Mesendoderm (in vitro differentiated cells): ENCODE results near the gene FBXO2.

ENCODE experiments used
- DNase-seq: peaks from one replicate; pipeline ENCODE4 v3.0.0; 2013
- H2AK5ac ChIP-seq: 2 replicates; pipeline ENCODE4 v1.6.1; 2013; ENCODE audit warnings: low read length, inconsistent platforms
- H2BK120ac ChIP-seq: 2 replicates; pipeline ENCODE4 v1.6.1; 2013; ENCODE audit warnings: low read depth, mild to moderate bottlenecking, low read length, moderate library complexity, mixed read lengths
- H2BK15ac ChIP-seq: replicated peaks from 2 replicates; pipeline ENCODE4 v1.6.1; 2013; ENCODE audit warnings: low read depth, mild to moderate bottlenecking, moderate library complexity
- H2BK5ac ChIP-seq: 2 replicates; pipeline ENCODE4 v1.6.1; 2013; ENCODE audit warnings: low read length, inconsistent platforms
- H3K18ac ChIP-seq: 2 replicates; pipeline ENCODE4 v1.6.1; 2013; ENCODE audit warnings: mild to moderate bottlenecking, low read length, mixed read lengths
- H3K23ac ChIP-seq: one replicate; pipeline ENCODE4 v1.6.1; 2013; ENCODE audit warnings: low read length
- H3K27ac ChIP-seq: 2 replicates; pipeline ENCODE4 v1.5.1; 2013; ENCODE audit warnings: low read depth, mild to moderate bottlenecking, inconsistent platforms, low read length, moderate library complexity
- H3K27me3 ChIP-seq: 2 replicates; pipeline ENCODE4 v1.6.1; 2013; ENCODE audit warnings: low read length, control low read depth, mild to moderate bottlenecking, inconsistent platforms; ENCODE audit not compliant: insufficient read depth, poor library complexity
- H3K36me3 ChIP-seq: 2 replicates; pipeline ENCODE4 v1.6.1; 2013; ENCODE audit warnings: low read length, inconsistent platforms; ENCODE audit not compliant: control insufficient read depth, insufficient read depth
- H3K4ac ChIP-seq: one replicate; pipeline ENCODE4 v1.6.1; 2013; ENCODE audit warnings: low read depth, mild to moderate bottlenecking, low read length, moderate library complexity
- H3K4me1 ChIP-seq: 2 replicates; pipeline ENCODE4 v1.6.1; 2013; ENCODE audit warnings: low read depth, low read length, inconsistent platforms; ENCODE audit not compliant: control insufficient read depth
- H3K4me2 ChIP-seq: 2 replicates; pipeline ENCODE4 v1.6.1; 2013; ENCODE audit warnings: low read length
- H3K4me3 ChIP-seq: 2 replicates; pipeline ENCODE4 v1.5.1; 2013; ENCODE audit warnings: mild to moderate bottlenecking, low read length
- H3K56ac ChIP-seq: one replicate; pipeline ENCODE4 v1.6.1; 2013; ENCODE audit warnings: low read length
- H3K79me1 ChIP-seq: 2 replicates; pipeline ENCODE4 v1.6.1; 2013; ENCODE audit warnings: low read length, inconsistent platforms
- H3K79me2 ChIP-seq: 2 replicates; pipeline ENCODE4 v1.6.1; 2013; ENCODE audit warnings: mild to moderate bottlenecking, low read length; ENCODE audit not compliant: control insufficient read depth, insufficient read depth
- H3K9ac ChIP-seq: 2 replicates; pipeline ENCODE4 v1.6.1; 2013; ENCODE audit warnings: low read length, inconsistent platforms
- H4K5ac ChIP-seq: one replicate; pipeline ENCODE4 v1.6.1; 2013; ENCODE audit warnings: low read length
- H4K8ac ChIP-seq: one replicate; pipeline ENCODE4 v1.6.1; 2013; ENCODE audit warnings: low read depth, mild to moderate bottlenecking, control low read depth, low read length, moderate library complexity
- WGBS: extraction: QIAGEN DNeasy Blood & Tissue Kit; methylation state at CpG from one replicate; pipeline ENCODE4 v1.1.7; 2013; ENCODE audit warnings: low lambda C conversion rate, missing lambda C conversion rate; ENCODE audit not compliant: insufficient coverage; ENCODE audit errors: extremely low coverage; 5-methylcytosine and 5-hydroxymethylcytosine counted together

FBXO2 gene

GRCh38 chr1:11691928-11692711, 37.9 kb upstream of the FBXO2 start:
- Histone ChIP-seq H2AK5ac (no peak overlapping the region), H3K36me3 (no peaks in the 10 kb centered on the region), H3K9ac (peak overlapping the region; percentile 57), H3K23ac (no peak overlapping the region), H4K8ac (no peak overlapping the region), H2BK5ac (no peak overlapping the region), H3K4me3 (peak overlapping the region; percentile 9), H3K18ac (peak overlapping the region; percentile 16), H2BK15ac (no peak overlapping the region), H3K79me2 (peaks cover 13% of the 10 kb centered on the region), H3K56ac (peak overlapping the region; percentile 96), H3K79me1 (no peaks in the 10 kb centered on the region), H3K27ac (no peak overlapping the region), H3K4me1 (peaks cover 3% of the 10 kb centered on the region), H3K27me3 (no peaks in the 10 kb centered on the region), H4K5ac (no peak overlapping the region), H3K4ac (peak overlapping the region; percentile 57), H3K4me2 (peak overlapping the region; percentile 58), H2BK120ac (peak overlapping the region; percentile 4)
- DNase-seq, result no peak
- whole genome bisulfite sequencing, result no CpG with 5 or more reads among the region's 64 CpGs

GRCh38 chr1:11691302-11691914, 37.2 kb upstream of the FBXO2 start, which contains the start of gene DRAXIN:
Gene DRAXIN (plus strand): TSS chr1:11691710. CDS start chr1:11706259, 14,549 bp downstream.
- Histone ChIP-seq H3K27me3 (no peaks in the 10 kb centered on the region), H2BK5ac (peak within 1 kb of the TSS; percentile 59), H3K27ac (peak within 1 kb of the TSS; percentile 27)

GRCh38 chr1:11690397-11691301, 36.4 kb upstream of the FBXO2 start:
- peak overlapping the region; percentile 45 for H3K18ac ChIP-seq
- H3K23ac ChIP-seq, result peak overlapping the region; percentile 56
- no CpG with 5 or more reads among the region's 64 CpGs for WGBS
- H3K27ac ChIP-seq, result peak overlapping the region; percentile 27
- H3K27me3 ChIP-seq, result no peaks in the 10 kb centered on the region
- no peaks in the 10 kb centered on the region for H3K79me1 ChIP-seq
- H3K4me1 ChIP-seq, result peaks cover 3% of the 10 kb centered on the region
- H3K4ac ChIP-seq, result peak overlapping the region; percentile 73
- no peak overlapping the region for H2AK5ac ChIP-seq
- peak overlapping the region; percentile 96 for H3K56ac ChIP-seq
- H3K36me3 ChIP-seq, result no peaks in the 10 kb centered on the region
- no peak overlapping the region for H4K8ac ChIP-seq
- peak overlapping the region; percentile 77 for H3K4me3 ChIP-seq
- H3K9ac ChIP-seq, result peak overlapping the region; percentile 93
- no peak overlapping the region for H2BK15ac ChIP-seq
- H2BK120ac ChIP-seq, result peak overlapping the region; percentile 8
- H3K4me2 ChIP-seq, result peak overlapping the region; percentile 64
- no peak overlapping the region for H4K5ac ChIP-seq
- peak overlapping the region; percentile 59 for H2BK5ac ChIP-seq
- peaks cover 18% of the 10 kb centered on the region for H3K79me2 ChIP-seq
- DNase-seq, result peak; percentile 71

More at GRCh38 chr1:11691302-11691914, 37.2 kb upstream of the FBXO2 start, which contains the start of gene DRAXIN:
- Histone ChIP-seq H3K4me3 (peak within 1 kb of the TSS; percentile 77), H3K36me3 (no peaks in the 10 kb centered on the region), H3K4me2 (peak within 1 kb of the TSS; percentile 64), H2BK120ac (peak within 1 kb of the TSS; percentile 8), H2AK5ac (no peak within 1 kb of the TSS), H4K8ac (no peak within 1 kb of the TSS), H3K4ac (peak within 1 kb of the TSS; percentile 73), H3K18ac (peak within 1 kb of the TSS; percentile 45), H3K56ac (peak within 1 kb of the TSS; percentile 96), H3K4me1 (peaks cover 3% of the 10 kb centered on the region), H3K23ac (peak within 1 kb of the TSS; percentile 56), H3K79me2 (peaks cover 13% of the 10 kb centered on the region), H3K79me1 (no peaks in the 10 kb centered on the region), H2BK15ac (no peak within 1 kb of the TSS), H3K9ac (peak within 1 kb of the TSS; percentile 93), H4K5ac (no peak within 1 kb of the TSS)
- no CpG with 5 or more reads among the region's 78 CpGs for WGBS
- DNase-seq, result peak; percentile 66

GRCh38 chr1:11688506-11688905, 34.3 kb upstream of the FBXO2 start:
- no peak overlapping the region for H3K9ac ChIP-seq
- no peak overlapping the region for H3K4me3 ChIP-seq
- peaks cover 20% of the 10 kb centered on the region for H3K79me2 ChIP-seq
- H2BK15ac ChIP-seq, result no peak overlapping the region
- no peak overlapping the region for H3K56ac ChIP-seq
- H3K79me1 ChIP-seq, result no peaks in the 10 kb centered on the region
- H2BK120ac ChIP-seq, result no peak overlapping the region
- no peaks in the 10 kb centered on the region for H3K27me3 ChIP-seq
- H4K8ac ChIP-seq, result no peak overlapping the region
- H3K18ac ChIP-seq, result no peak overlapping the region
- no peak for DNase-seq
- H2AK5ac ChIP-seq, result no peak overlapping the region
- WGBS, result no CpG with 5 or more reads among the region's 4 CpGs
- H2BK5ac ChIP-seq, result no peak overlapping the region
- H3K4ac ChIP-seq, result no peak overlapping the region
- H3K4me1 ChIP-seq, result peaks cover 6% of the 10 kb centered on the region
- H3K27ac ChIP-seq, result no peak overlapping the region
- H3K36me3 ChIP-seq, result no peaks in the 10 kb centered on the region
- H4K5ac ChIP-seq, result no peak overlapping the region
- peak overlapping the region; percentile 45 for H3K23ac ChIP-seq
- H3K4me2 ChIP-seq, result no peak overlapping the region

GRCh38 chr1:11685210-11685752, 31.1 kb upstream of the FBXO2 start:
- Histone ChIP-seq H3K4me1 (peaks cover 11% of the 10 kb centered on the region), H3K4me2 (no peak overlapping the region), H2BK15ac (no peak overlapping the region), H3K36me3 (no peaks in the 10 kb centered on the region), H3K79me2 (peaks cover 20% of the 10 kb centered on the region), H3K9ac (no peak overlapping the region), H2AK5ac (no peak overlapping the region), H3K4me3 (no peak overlapping the region), H3K56ac (no peak overlapping the region), H3K79me1 (no peaks in the 10 kb centered on the region), H4K8ac (no peak overlapping the region), H3K27ac (no peak overlapping the region), H4K5ac (no peak overlapping the region), H3K18ac (no peak overlapping the region), H3K27me3 (no peaks in the 10 kb centered on the region), H3K23ac (no peak overlapping the region), H3K4ac (no peak overlapping the region), H2BK5ac (no peak overlapping the region), H2BK120ac (no peak overlapping the region)
- WGBS, result no CpG with 5 or more reads among the region's 7 CpGs
- no peak for DNase-seq
